Ascending aorta (tissue), 2 donors: ENCODE results near the gene CDK11B. TPM values are rescaled to one million over a fixed set of nuclear protein-coding genes. Genes with fewer than 3 reads are reported as not detected.

Experiments used
- DNase-seq, 2 donors: peaks; one replicate each; pipeline ENCODE4 v3.0.0-alpha.2; 2019; ENCODE audit warnings: low spot score in 2 of 2
- H3K27ac ChIP-seq, 2 donors: fragments of 200-600 bp; sonication (generic); one replicate each; pipeline ENCODE4 v1.5.1; 2016 to 2017; ENCODE audit warnings: mild to moderate bottlenecking in 1 of 2
- H3K27me3 ChIP-seq: fragments of 200-600 bp; sonication (generic); one replicate; pipeline ENCODE4 v1.5.1; 2017
- H3K36me3 ChIP-seq, 2 donors: fragments of 200-600 bp; sonication (generic); one replicate each; pipeline ENCODE4 v1.5.1; 2016
- H3K4me1 ChIP-seq, 2 donors: fragments of 200-600 bp; sonication (generic); one replicate each; pipeline ENCODE4 v1.5.1; 2016 to 2017; ENCODE audit warnings: mild to moderate bottlenecking in 1 of 2
- H3K4me3 ChIP-seq, 2 donors: fragments of 200-600 bp; sonication (generic); one replicate each; pipeline ENCODE4 v1.5.1; 2016 to 2017; ENCODE audit warnings: mild to moderate bottlenecking in 1 of 2
- H3K9me3 ChIP-seq, 2 donors: fragments of 200-600 bp; sonication (generic); one replicate each; pipeline ENCODE4 v1.5.1; 2016
- CTCF ChIP-seq, 3 experiments: fragments of 200-600 bp in 2 of 3; fragments of 450-650 bp in 1 of 3; sonication (generic) in 2 of 3; IDR thresholded peaks; one replicate each; pipeline ENCODE4 v1.5.1; 2016 to 2019; ENCODE audit warnings: antibody characterized with exemption in 3 of 3, mild to moderate bottlenecking in 1 of 3, moderate library complexity in 1 of 3
- intact Hi-C: fragments of 100-400 bp; cut with DNase I; formaldehyde crosslinking; loops from one replicate; pipeline ENCODE4 v1.15.1; 2023
- total RNA-seq: library from RNA; depleted of rRNA; stranded (reverse); fragments of >200 nt; gene quantifications from one replicate; pipeline ENCODE4 v1.1.0, GENCODE V29; 2016

The CDK11B gene
- total RNA-seq, 1 donor from 2014 or later = 24.8 TPM

GRCh38 chr1:1624443-1625403 is 34.1 kb downstream of the CDK11B start:
- H3K9me3 ChIP-seq = no peaks in the 10 kb centered on the region
- TF ChIP-seq CTCF (IDR thresholded peaks at IDR 0.05) = no peak
- H3K4me3 ChIP-seq = no peak overlapping the region
- H3K27me3 ChIP-seq = no peaks in the 10 kb centered on the region
- intact Hi-C loops = no loop called here
- H3K36me3 ChIP-seq = peaks cover 6 to 31% of the 10 kb centered on the region in 2 donors
- DNase-seq = no peak
- no peak overlapping the region for H3K27ac ChIP-seq
- H3K4me1 ChIP-seq = no peaks in the 10 kb centered on the region

- Histone ChIP-seq H3K4me1 (no peaks in the 10 kb centered on the region), H3K9me3 (no peaks in the 10 kb centered on the region), H3K36me3 (peaks cover 6 to 31% of the 10 kb centered on the region in 2 donors), H3K27ac (no peak overlapping the region), H3K4me3 (no peak overlapping the region), H3K27me3 (no peaks in the 10 kb centered on the region)
- DNase-seq = no peak
- intact Hi-C loops = no loop called here
- TF ChIP-seq CTCF (IDR thresholded peaks at IDR 0.05) = no peak
These were observed 35.0 kb downstream of the CDK11B start for GRCh38 chr1:1623631-1624442.

- no peaks in the 10 kb centered on the region for H3K4me1 ChIP-seq
- intact Hi-C loops = no loop called here
- no peak for TF ChIP-seq CTCF (IDR thresholded peaks at IDR 0.05)
- no peak overlapping the region for H3K27ac ChIP-seq
- no peak for DNase-seq
- peaks cover 6 to 27% of the 10 kb centered on the region in 2 donors for H3K36me3 ChIP-seq
- H3K27me3 ChIP-seq = no peaks in the 10 kb centered on the region
- no peaks in the 10 kb centered on the region for H3K9me3 ChIP-seq
- H3K4me3 ChIP-seq = no peak overlapping the region
These were observed 35.6 kb downstream of the CDK11B start for GRCh38 chr1:1623181-1623630.

GRCh38 chr1:1622788-1623094 is 36.1 kb downstream of the CDK11B start:
- Histone ChIP-seq H3K27me3 (no peaks in the 10 kb centered on the region), H3K9me3 (no peaks in the 10 kb centered on the region), H3K4me3 (no peak overlapping the region), H3K4me1 (no peaks in the 10 kb centered on the region), H3K27ac (no peak overlapping the region), H3K36me3 (peaks cover 6 to 27% of the 10 kb centered on the region in 2 donors)
- DNase-seq = no peak
- no peak for TF ChIP-seq CTCF (IDR thresholded peaks at IDR 0.05)
- intact Hi-C loops = no loop called here

- Histone ChIP-seq H3K4me1 (peaks cover 0 to under 1% of the 10 kb centered on the region in 2 donors), H3K27ac (no peak overlapping the region), H3K9me3 (no peaks in the 10 kb centered on the region), H3K27me3 (no peaks in the 10 kb centered on the region), H3K4me3 (no peak overlapping the region), H3K36me3 (peaks cover 5 to 22% of the 10 kb centered on the region in 2 donors)
- no peak for TF ChIP-seq CTCF (IDR thresholded peaks at IDR 0.05)
- DNase-seq = no peak
- intact Hi-C loops = no loop called here
These were observed 36.6 kb downstream of the CDK11B start for GRCh38 chr1:1622010-1622787.
